Measurements from ENCODE around the gene PKIG. TPM values are rescaled to one million over a fixed set of nuclear protein-coding genes. Genes with fewer than 3 reads are reported as not detected.

Gene PKIG
- total and polyA plus RNA-seq, 10 of the 15 experiments (the other 5 are each of a cell fraction or from before 2014, with no cell fraction given) = 5.7 to 82.3 (median 39.7) TPM

GRCh38 chr20:44609516-44610312 is 27.3 kb downstream of the PKIG start (continued):
- no peak for TF ChIP-seq DPF2 (IDR thresholded peaks at IDR 0.05)
- no peak for TF ChIP-seq KAT2A (conservative IDR thresholded peaks at IDR 0.05; ENCODE audit: control insufficient read depth, low read depth, low read length)
- TF ChIP-seq HDGF (IDR thresholded peaks at IDR 0.05) = peak; percentile 71; the same call in 1 of the 2 replicates
- peak; percentile 62; the same call in 1 of the 2 replicates for TF ChIP-seq ELK1 (IDR thresholded peaks at IDR 0.05; ENCODE audit: low read depth, low read length)
- no peak for TF ChIP-seq MTA3 (IDR thresholded peaks at IDR 0.05; ENCODE audit: borderline replicate concordance, low read length)
- TF ChIP-seq STAT3 (IDR thresholded peaks at IDR 0.05; ENCODE audit: low read depth, low read length) = no peak

GRCh38 chr20:44610313-44610962 is 28.1 kb downstream of the PKIG start:
- in situ Hi-C loops (cut with MboI) = no loop called here
- no TSS peak for BruUV-seq (replicated peaks)
- Histone ChIP-seq H2AFZ (ENCODE audit: control insufficient read depth, low read depth, low read length) (peak overlapping the region; percentile 89), H3K4me1 (ENCODE audit: control insufficient read depth, insufficient read depth, low read length) (peaks cover 17% of the 10 kb centered on the region), H3K4me2 (ENCODE audit: control insufficient read depth, insufficient read depth) (peak overlapping the region; percentile 69; the same call in 1 of the 2 replicates), H4K20me1 (ENCODE audit: control insufficient read depth, insufficient read depth) (no peaks in the 10 kb centered on the region), H3K9me3 (replicated peaks; ENCODE audit: control insufficient read depth, insufficient read depth, low read length) (no peaks in the 10 kb centered on the region), H3K9ac (ENCODE audit: control insufficient read depth, insufficient read depth, low read length) (peak overlapping the region; percentile 18; the same call in 1 of the 2 replicates), H3K27me3 (replicated peaks in 1 of 2; ENCODE audit: control insufficient read depth in 2 of 2, insufficient read depth in 2 of 2, low read length in 1 of 2) (no peaks in the 10 kb centered on the region), H3K36me3 (ENCODE audit: control insufficient read depth in 2 of 2, insufficient read depth in 2 of 2, low read length in 1 of 2) (peaks cover 6 to 8% of the 10 kb centered on the region in 2 experiments; a peak in 3 of 4 replicates), H3K79me2 (ENCODE audit: control insufficient read depth, insufficient read depth, low read length) (no peaks in the 10 kb centered on the region; the same call in 1 of the 2 replicates), H3K27ac (ENCODE audit: control insufficient read depth, insufficient read depth) (peak overlapping the region; percentile 57), H3K4me3 (no peak overlapping the region)
- POLR2A ChIA-PET = interaction anchor here (0.6 to 1.8 kb wide), 7 partner anchors 23 to 361 kb away, joined by 3 to 9 read pairs (median 3); no protein-coding TSS in a partner anchor
- FAIRE-seq (no peak), DNase-seq (ENCODE audit: low read depth, low spot score) (no peak), ATAC-seq (peak; percentile 49; the same call in 2 of the 3 replicates)
- intact Hi-C loops (cut with micrococcal nuclease; ENCODE audit: unreplicated experiment) = loop anchor here (1.0 to 5.0 kb wide), 6 partner anchors 32 to 393 kb away; partner anchors contain the start of gene TTPAL
- SMC1A ChIA-PET (ENCODE audit: uncharacterized antibody, unreplicated experiment) = interaction anchor here (0.7 to 5.5 kb wide), 38 partner anchors 8 to 225 kb away, joined by 3 to 85 read pairs (median 4); partner anchors contain the start of genes PKIG and SERINC3
- 0% methylated on average over 1 of the region's 1 CpG for WGBS (ENCODE audit: insufficient coverage, insufficient replicate concordance, low lambda C conversion rate, missing lambda C conversion rate)
- RAD21 ChIA-PET (ENCODE audit: unreplicated experiment) = interaction anchor here (0.6 to 4.0 kb wide), 29 partner anchors 8 to 229 kb away, joined by 3 to 97 read pairs (median 5); partner anchors contain the start of genes PKIG, SERINC3 and TTPAL
- CTCF ChIA-PET = interaction anchor here (0.6 to 7.5 kb wide), 43 partner anchors 8 to 395 kb away, joined by 3 to 158 read pairs (median 5); partner anchors contain the start of genes SERINC3 and TTPAL
- no peak for TF ChIP-seq IRF5 (IDR thresholded peaks at IDR 0.05; ENCODE audit: borderline replicate concordance)
- TF ChIP-seq RAD51 (IDR thresholded peaks at IDR 0.05) = no peak
- TF ChIP-seq ZNF207 (IDR thresholded peaks at IDR 0.05; ENCODE audit: borderline replicate concordance) = no peak; the same call in 1 of the 2 replicates
- TF ChIP-seq RCOR1 (conservative IDR thresholded peaks at IDR 0.05; ENCODE audit: low read depth, low read length) = no peak
- no peak for TF ChIP-seq TBL1XR1 (IDR thresholded peaks at IDR 0.05; ENCODE audit: low read depth, low read length)
- no peak for TF ChIP-seq TARDBP (IDR thresholded peaks at IDR 0.05; ENCODE audit: borderline replicate concordance)
- TF ChIP-seq SREBF2 (IDR thresholded peaks at IDR 0.05; ENCODE audit: low read length) = no peak
- TF ChIP-seq PKNOX1 (IDR thresholded peaks at IDR 0.05) = peak; percentile 43; the same call in 1 of the 2 replicates
- no peak for TF ChIP-seq SUPT20H (IDR thresholded peaks at IDR 0.05; ENCODE audit: borderline replicate concordance, control insufficient read depth, low read depth, low read length)
- no peak for TF ChIP-seq YY1 (IDR thresholded peaks at IDR 0.05; ENCODE audit: low read depth, low read length)
- no peak for TF ChIP-seq BHLHE40 (IDR thresholded peaks at IDR 0.05; ENCODE audit: borderline replicate concordance in 1 of 2, low read depth in 2 of 2, low read length in 1 of 2)
- no peak for TF ChIP-seq BMI1 (IDR thresholded peaks at IDR 0.05; ENCODE audit: borderline replicate concordance)
